Neural progenitor cell (in vitro differentiated cells): ENCODE results near the gene RAD51B.

Experiments used
- CTCF ChIP-seq: fragments of 200-600 bp; sonication (generic); IDR thresholded peaks from 2 replicates; pipeline ENCODE4 v1.5.1; 2017; ENCODE audit warnings: antibody characterized with exemption, mild to moderate bottlenecking
- EZH2 ChIP-seq: fragments of 200-600 bp; sonication (generic); IDR thresholded peaks from 2 replicates; pipeline ENCODE4 v1.6.1; 2017; ENCODE audit warnings: antibody characterized with exemption, mild to moderate bottlenecking, moderate library complexity
- EZH2phosphoT487 ChIP-seq: fragments of 200-600 bp; sonication (generic); IDR thresholded peaks from 2 replicates; pipeline ENCODE4 v1.6.1; 2017; ENCODE audit warnings: antibody characterized with exemption

- no peak for TF ChIP-seq CTCF
- no peak for TF ChIP-seq EZH2
- no peak for TF ChIP-seq EZH2phosphoT487
Measured at GRCh38 chr14:68379510-68380328, 560.1 kb downstream of the RAD51B start.
